ENCODE measurements around the gene RAX2.

DNA sequence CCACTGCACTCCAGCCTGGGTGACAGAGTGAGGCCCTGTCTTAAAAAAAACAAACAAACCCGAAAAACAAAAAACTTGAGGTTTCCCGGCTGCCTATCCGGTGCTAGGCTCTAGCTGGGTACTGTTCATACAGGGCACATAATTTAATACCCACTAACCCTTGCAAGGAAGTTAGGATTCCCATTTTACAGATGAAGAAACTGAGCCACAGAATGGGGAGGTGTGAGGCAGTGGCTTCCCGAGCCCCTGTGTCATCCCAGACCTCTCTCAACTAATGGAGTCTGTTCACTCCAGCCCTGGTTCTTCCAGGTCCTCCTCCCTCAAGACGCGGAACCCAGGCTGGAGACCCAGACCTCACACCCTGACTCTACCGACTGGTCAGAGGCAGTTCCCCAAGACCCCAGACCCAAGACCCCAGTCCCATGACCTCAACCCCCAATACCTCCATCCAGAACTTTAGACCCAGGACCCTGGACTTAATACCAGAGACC is 11.1 kb downstream of the RAX2 start:
- no peak for TF ChIP-seq CTCF (IDR thresholded peaks at IDR 0.05)
- TF ChIP-seq POLR2A (IDR thresholded peaks at IDR 0.05), result no peak
- no peak for TF ChIP-seq POLR2AphosphoS5 (IDR thresholded peaks at IDR 0.05; ENCODE audit: insufficient read depth in 1 of 2, low read depth in 1 of 2)
